NCI-H524 treated with DMSO at 0.1 percent for 48 hours (cell line): Measurements from ENCODE around the gene ZNF354C.

Source experiments
- DNase-seq: peaks from one replicate; lab custom pipeline; 2025; lab: John Stamatoyannopoulos, UW

Gene ZNF354C

DNA sequence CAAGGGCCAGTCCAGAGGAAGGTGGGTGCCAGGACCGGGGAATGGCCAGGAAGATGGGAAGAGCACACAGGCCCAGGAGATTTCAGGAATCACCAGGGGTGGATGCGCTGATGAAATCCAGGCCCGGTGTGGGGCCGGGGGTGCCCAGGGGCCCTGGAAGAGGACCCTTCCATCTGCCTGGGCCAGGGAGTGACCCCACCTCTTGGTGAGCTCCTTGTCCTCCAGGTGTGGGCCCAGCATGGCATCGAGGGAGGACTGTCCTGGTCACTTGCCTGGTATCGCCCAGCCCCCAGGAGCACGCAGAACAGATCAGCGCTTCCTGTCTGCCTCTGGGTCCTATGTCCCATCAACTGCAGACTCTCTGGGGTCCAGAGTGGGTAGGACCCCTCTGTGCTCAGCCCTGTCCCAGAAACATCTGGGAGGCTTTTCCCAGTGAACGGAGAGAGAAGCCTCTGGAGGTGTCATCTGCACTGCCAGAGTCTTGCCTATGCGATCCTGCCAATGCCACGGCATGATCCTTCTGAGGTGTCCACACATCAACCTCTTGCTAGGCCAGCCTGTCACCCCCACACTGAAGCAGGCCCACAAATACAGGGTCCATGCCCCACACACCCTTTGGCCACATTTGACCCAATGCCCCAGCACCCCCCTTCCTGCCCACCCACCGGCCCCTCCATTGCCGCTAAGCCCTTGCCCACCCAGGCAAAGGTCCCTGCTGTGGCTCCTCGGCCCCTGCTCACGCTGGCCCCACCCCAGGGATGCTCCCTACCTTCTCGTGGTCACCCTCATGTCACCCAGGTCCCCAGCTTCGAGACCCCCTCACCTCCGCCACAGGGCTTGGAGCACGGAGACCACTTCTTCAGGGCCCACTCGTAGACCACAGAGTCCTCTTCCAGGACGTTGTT is 67.2 kb downstream of the ZNF354C start:
- no peak for DNase-seq

DNA sequence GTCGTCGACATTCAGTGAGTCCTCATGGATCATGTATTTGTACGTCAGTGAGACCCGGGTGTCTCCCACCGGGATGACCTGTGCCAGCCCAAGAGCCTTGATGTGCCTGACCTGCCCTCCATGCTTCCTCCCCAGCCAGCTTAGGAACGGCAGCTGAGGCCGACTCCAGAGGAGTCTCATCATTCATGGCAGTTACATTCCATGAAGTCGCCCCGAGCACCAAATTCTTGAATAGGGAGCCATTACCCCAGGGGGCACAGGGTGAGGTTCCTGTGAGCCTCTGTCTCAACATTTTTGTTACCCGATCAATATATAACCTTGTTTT is 67.8 kb downstream of the ZNF354C start:
- no peak for DNase-seq

DNA sequence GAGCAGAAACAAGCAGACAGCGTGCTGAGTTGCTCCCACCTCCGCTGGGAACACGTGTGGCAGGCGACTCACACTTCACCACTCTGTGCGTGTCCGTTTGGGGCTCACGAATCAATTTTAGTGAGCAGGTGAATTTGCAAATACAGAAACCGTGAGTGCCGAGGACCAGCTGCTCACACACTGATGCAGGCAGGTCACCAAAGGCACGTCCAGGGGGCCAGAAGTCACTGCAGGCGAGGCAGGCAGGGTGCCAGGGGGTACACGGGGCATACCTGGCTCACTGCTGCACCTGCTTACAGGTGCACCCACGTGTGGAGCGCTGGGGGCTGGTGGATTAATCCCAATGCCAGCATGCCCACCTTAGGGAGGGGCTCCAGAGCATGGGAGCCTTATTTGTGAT is 68.8 kb downstream of the ZNF354C start:
- DNase-seq: no peak

DNA sequence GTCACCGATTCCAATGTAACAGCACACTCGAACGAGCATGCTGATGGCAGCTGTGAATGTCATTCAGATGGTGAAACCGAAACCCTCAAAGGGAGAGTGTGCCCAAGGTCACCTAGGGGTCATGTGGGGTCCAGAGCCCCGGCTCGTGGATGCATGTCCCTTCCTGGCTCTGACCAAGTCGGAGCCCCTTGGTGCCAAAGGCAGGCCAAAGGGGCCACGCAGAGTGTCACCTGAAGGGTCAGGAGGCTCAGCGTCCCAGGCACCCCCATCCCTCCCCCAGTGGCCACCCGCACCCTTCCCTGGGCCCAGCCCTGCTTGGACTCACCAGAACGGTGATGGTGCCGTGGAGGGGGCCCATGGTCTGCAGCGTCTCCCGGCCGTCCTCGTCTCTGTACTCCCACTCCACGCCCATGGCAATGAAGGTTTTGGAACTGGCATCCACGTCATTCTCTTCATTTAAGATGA is 69.5 kb downstream of the ZNF354C start:
- DNase-seq: no peak

DNA sequence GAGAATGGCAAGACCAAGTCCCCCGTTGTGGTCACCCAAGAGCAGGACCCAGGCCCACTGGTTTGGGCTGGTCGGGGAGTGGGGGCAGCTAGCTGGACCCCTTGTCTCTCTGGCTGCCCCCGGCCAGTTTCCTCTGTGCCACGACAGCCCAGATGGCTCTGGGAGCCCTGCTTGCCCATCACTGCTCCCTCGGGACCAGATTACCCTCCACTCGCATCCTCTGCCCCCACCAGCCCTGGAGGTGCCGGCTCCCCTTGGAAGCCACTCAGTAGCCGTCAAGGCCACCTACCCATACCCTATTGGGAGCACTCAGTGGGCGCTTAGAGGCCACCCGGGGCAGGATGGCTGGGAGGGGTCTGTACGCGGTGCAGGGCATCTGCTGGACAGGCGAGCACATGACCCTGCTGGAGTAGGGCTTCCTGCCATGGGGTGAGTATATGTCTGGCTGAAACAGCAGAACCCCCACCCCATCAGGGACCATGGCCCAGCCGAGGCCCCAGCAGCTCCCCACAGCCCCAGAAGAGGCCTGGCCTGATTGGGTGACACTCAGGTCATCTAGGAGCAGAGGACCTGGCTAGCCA is 70.0 kb downstream of the ZNF354C start:
- no peak for DNase-seq

DNA sequence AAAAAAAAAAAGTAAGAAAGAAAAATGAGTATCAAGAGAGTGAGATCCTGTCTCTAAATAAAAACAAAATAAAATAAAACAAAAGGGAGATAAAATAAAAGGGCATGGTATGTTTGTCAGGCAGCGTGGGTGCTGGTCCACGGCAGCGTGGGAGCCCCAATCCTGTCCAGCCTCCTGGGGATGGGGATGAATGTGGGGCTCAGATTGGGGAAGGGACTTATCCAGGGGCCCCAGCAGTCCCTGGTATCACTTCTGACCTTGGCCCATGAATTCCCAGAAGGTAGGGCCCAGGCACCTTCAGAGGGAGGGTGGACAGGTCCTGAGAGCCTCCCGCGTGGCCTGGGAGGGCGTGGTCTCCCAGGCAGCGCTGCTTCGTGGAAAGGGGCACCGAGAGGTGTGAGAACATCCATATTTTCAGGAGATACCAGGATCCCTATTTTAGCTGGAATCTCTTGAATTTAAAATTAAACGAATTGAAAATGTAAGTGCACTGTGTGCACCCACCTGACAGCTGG is 71.2 kb downstream of the ZNF354C start:
- no peak for DNase-seq

DNA sequence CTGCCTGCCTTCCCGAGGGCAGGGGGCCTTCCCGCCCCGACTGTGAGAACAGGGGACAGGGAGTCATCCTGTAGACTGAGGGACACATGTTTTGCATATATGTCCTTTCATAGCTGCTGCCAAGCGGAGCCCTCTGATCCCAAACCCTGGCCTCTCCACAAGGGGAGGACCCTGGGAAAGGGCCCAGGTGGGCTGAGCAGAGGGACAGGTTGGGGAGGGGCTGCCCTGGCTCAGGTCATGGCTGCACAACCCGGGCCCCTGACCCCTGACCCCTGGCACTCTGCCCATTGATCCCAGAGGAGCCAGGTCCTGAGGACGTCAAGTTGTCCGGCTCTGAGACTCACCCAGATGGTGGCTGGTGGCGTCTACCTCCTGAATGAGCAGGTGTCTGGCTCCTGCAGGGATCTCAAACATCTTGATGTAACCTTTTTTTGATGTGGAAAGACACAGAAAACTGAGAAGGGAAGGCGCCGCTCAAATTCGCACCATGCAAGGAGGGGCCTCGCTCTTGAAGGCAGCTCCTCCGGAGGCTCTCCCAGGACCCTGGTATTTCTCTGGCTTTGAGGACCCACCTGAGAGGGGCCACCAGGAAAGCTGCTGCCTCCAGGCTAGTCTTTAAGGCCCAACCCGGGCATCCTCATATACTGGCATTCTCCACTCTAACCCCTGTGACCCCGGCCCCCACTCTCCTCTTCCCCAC is 71.9 kb downstream of the ZNF354C start:
- DNase-seq: no peak

DNA sequence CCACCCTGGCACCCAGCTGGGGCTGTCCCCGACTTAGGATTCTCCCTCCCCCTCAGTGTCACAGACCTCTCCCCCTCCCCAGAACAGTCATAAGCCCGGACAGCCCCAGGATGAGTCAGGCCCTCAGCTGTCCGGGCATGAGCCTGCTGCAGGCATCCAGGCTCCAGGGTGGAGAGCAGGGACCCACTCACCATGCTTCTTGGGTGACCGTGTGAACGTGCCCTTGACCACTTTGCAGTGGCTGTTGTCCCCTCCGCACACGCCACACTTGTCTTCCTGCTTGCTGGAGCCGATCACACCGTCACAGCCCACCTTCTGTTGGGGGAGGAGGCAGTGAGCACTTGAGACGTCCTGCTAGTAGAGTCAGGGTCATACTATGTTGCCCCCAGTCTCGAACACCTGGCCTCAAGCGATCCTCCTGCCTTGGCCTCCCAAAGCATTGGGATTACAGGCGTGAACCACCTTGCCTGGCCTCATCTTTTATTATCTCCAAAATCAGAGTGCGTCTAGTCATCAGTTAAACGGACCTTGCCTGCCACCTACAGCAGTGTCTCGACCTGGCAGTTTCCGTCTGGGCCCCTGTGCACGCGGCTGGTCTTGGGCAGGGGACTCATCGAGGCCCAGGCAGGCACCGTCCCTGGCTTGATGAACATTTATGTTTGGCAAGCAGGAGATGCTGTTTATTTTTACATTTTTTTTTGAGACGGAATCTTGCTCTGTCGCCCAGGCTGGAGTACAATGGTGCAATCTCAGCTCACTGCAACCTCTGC is 72.6 kb downstream of the ZNF354C start:
- no peak for DNase-seq
